Anterior cingulate cortex (tissue), 58 donors: ENCODE data around the gene TTBK2.

Experiments used
- DNase-seq, 58 donors: peaks; one replicate each; lab custom pipeline; 2025; lab: John Stamatoyannopoulos, UW

Gene TTBK2

DNA sequence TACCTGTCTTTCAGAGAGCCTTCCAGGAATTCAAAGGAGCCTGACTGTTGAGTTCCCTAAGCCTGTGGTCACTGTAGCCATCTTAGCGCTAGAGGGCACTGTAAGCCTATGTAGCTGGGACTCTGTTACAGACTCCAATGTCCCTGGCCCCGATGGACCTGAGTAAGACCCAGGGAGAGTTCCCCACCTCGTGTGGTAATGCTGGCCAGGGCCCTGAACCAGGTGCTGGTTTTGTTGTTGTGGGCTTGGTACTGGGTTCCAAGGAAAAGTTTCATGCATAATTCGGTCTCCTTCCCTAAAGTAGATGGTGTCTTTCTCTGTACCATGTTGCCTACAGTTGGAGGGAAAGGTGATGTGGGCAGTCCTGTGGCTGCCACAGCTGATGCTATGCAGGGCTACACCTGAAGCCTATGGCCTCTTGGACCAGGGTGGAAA is 216.1 kb downstream of the TTBK2 start:
- DNase-seq: peak in 39 of 58 donors; percentile 2 to 64 (median 25)

DNA sequence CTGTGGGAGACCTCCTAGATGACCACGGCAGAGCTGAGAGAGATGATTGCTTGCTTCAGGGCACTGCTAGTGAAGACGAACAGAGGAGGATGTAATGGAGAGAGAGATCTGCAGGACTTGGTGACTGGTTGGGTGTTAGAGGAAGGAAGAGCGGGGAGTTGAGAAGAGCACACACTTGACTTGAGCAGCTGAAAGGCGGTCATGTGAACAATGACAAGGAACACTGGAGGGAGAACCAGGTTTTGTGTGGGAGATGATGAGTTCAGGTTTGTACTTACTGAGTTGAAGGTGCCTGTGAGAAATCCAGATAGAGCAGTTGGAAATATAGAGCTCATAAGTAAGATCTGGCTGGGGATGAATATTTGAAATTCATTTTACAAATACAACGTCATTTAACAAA is 224.0 kb downstream of the TTBK2 start:
- no peak for DNase-seq

DNA sequence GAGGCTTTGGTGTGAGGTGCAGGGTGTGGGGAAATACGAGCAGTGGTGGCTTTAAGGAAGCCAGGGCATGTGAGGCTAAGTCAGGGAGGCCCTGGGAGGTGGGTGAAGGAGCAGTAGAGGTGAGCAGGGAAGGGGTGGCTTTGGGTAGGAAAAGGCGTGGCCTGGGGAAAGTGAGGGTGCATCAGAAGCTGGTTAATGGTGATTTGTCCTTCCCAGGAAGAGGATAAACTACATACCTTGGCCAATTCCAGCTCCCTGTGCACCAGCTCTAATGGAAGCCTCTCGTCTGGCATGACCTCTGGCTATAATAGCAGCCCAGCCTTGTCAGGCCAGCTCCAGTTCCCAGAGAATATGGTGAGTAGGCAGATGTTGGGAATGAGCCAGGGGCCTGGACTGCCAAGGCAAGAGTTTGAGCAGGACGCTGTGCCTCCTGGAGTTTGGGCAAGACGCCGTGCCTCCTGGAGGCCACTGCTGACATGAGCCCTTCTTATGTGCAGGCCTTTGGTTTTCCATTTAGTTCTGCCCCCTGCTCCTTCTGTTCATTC is 225.0 kb downstream of the TTBK2 start:
- peak in 2 of 58 donors; percentile 9 to 15 for DNase-seq

DNA sequence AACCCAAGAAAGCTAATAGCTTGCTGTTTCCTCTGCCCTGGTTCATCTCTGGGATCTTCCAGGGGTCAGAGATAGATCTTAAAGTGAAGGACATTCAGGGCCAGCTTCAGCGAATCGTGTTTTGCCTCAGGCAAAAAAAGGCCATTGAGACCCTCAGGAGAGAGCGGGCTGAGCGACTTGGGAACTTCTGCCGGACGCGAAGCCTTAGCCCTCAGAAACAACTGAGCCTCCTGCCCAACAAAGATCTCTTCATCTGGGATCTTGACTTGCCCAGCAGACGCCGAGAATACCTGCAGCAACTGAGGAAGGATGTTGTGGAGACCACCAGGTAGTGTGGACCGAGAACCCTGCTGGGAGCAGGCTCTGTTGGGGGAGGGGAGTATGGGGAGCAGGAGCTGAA is 226.2 kb downstream of the TTBK2 start:
- DNase-seq: no peak

GRCh38 chr15:42693942-42694341 is 226.6 kb downstream of the TTBK2 start:
- no peak for DNase-seq

- no peak for DNase-seq
Observed at GRCh38 chr15:42693496-42693895, 227.1 kb downstream of the TTBK2 start.

- DNase-seq: no peak
Observed at GRCh38 chr15:42692997-42693396, 227.6 kb downstream of the TTBK2 start.

DNA sequence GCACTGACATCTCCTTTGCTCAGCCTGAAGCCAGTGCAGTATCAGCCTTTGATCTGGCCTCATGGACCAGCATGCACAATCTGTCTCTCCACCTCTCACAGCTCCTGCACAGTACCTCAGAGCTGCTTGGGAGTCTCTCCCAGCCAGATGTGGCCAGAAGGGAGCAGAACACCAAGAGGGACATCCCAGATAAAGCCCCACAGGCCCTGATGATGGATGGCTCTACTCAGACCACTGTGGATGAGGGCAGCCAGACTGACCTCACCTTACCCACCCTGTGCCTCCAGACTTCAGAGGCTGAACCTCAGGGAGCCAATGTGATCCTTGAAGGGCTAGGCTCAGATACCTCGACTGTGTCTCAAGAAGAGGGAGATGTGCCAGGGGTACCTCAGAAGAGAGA is 228.0 kb downstream of the TTBK2 start:
- DNase-seq: no peak

- DNase-seq: no peak
Observed at GRCh38 chr15:42691770-42692169, 228.8 kb downstream of the TTBK2 start.

DNA sequence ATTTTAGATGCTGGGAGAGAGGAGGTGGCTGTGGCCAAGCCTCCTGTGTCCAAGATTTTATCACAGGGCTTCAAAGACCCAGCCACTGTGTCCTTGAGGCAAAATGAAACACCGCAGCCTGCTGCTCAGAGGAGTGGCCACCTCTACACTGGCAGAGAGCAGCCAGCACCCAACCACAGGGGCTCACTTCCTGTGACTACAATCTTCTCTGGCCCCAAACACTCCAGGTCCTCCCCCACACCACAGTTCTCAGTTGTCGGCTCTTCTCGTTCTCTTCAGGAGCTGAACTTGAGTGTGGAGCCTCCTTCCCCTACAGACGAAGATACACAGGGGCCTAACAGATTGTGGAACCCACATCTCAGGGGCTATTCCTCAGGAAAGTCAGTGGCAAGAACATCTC is 229.3 kb downstream of the TTBK2 start:
- DNase-seq: no peak
